NT2/D1 (cell line): ENCODE measurements around the gene KRTAP16-1.

Experiments
- SUZ12 ChIP-seq: IDR thresholded peaks from 2 replicates; pipeline ENCODE4 v1.6.1; 2011; ENCODE audit not compliant: insufficient read length, insufficient read depth; ENCODE audit errors: extremely low read depth
- ZNF274 ChIP-seq: IDR thresholded peaks from 2 replicates; pipeline ENCODE4 v1.6.1; 2011; ENCODE audit warnings: mild to moderate bottlenecking, low read depth, low read length

- TF ChIP-seq ZNF274 (no peak), SUZ12 (no peak)
Measured at GRCh38 chr17:41340934-41341861, 32.1 kb upstream of the KRTAP16-1 start.
